Kasumi-1 (cell line): ENCODE results near the gene ACBD6.

Experiments
- DNase-seq, 2 experiments: peaks; one replicate each; lab custom pipeline; 2025; lab: John Stamatoyannopoulos, UW

ACBD6 gene

GRCh38 chr1:180239145-180240096 is 263.0 kb downstream of the ACBD6 start:
- DNase-seq: no peak

GRCh38 chr1:180238675-180239074 is 263.7 kb downstream of the ACBD6 start:
- no peak for DNase-seq
